H1 (cell line): ENCODE results near the gene PHYH. TPM values are rescaled to one million over a fixed set of nuclear protein-coding genes. Genes with fewer than 3 reads are reported as not detected.
A peak's percentile ranks its signal among the peaks of the same experiment; 100 is the strongest.

Source experiments
- ASH2L ChIP-seq: fragments of 200-600, 300-600 bp; sonication (generic); IDR thresholded peaks from one replicate; pipeline ENCODE4 v1.7.1; 2017; ENCODE audit warnings: low read length
- E2F6 ChIP-seq: IDR thresholded peaks from 2 replicates; pipeline ENCODE4 v1.6.1; 2012; ENCODE audit warnings: inconsistent platforms
- GABPA ChIP-seq: IDR thresholded peaks from 2 replicates; pipeline ENCODE4 v1.6.1; 2011; ENCODE audit warnings: mild to moderate bottlenecking, low read length, moderate library complexity, borderline replicate concordance; ENCODE audit not compliant: insufficient read depth
- HDAC2 ChIP-seq, 2 experiments: fragments of 300-600 bp in 1 of 2; sonication (generic) in 1 of 2; IDR thresholded peaks; 2 replicates each; pipeline ENCODE4 v1.6.1; 2011 to 2012; ENCODE audit warnings: low read depth in 2 of 2, low read length in 2 of 2, mild to moderate bottlenecking in 2 of 2, moderate library complexity in 2 of 2, borderline replicate concordance in 1 of 2, inconsistent platforms in 1 of 2
- NANOG ChIP-seq: IDR thresholded peaks from 2 replicates; pipeline ENCODE4 v1.6.1; 2011; ENCODE audit warnings: low read length, low read depth, mild to moderate bottlenecking, inconsistent platforms; ENCODE audit not compliant: insufficient read depth, poor library complexity, severe bottlenecking
- RAD21 ChIP-seq, 2 experiments: IDR thresholded peaks in 1 of 2; conservative IDR thresholded peaks in 1 of 2; 2 replicates each; pipeline ENCODE4 v1.6.1; 2011; ENCODE audit warnings: low read depth in 2 of 2, low read length in 2 of 2, improper control_type of control experiment in 1 of 2, inconsistent platforms in 1 of 2, mild to moderate bottlenecking in 1 of 2, moderate library complexity in 1 of 2
- SP1 ChIP-seq: IDR thresholded peaks from 2 replicates; pipeline ENCODE4 v1.6.1; 2011; ENCODE audit warnings: low read depth, low read length
- TCF12 ChIP-seq: IDR thresholded peaks from 2 replicates; pipeline ENCODE4 v1.6.1; 2011; ENCODE audit warnings: low read depth, mild to moderate bottlenecking, low read length
- YY1 ChIP-seq: IDR thresholded peaks from 2 replicates; pipeline ENCODE4 v1.6.1; 2011; ENCODE audit warnings: low read depth, mild to moderate bottlenecking, low read length
- polyA plus RNA-seq, 7 experiments: library from polyadenylated mRNA; depleted of rRNA in 3 of 7; stranded (reverse) in 5 of 7; unstranded in 2 of 7; fragments of >200 nt in 5 of 7; fragments of 200-250 nt in 2 of 7; gene quantifications; 1 replicate in 5 of 7; 2 replicates in 1 of 7; 4 replicates in 1 of 7; pipeline versions ENCODE4 v1.2.1 to v1.2.3, GENCODE V29; 2011 to 2013; ENCODE audit warnings: missing spikeins in 2 of 7, mixed read lengths in 2 of 7
- total RNA-seq: library from RNA; stranded (reverse); fragmentation: NEBNext Ultra II Directional; extraction: Animal tissue kit (Norgen Biotek cat#: 25700); gene quantifications from 2 replicates; pipeline ENCODE4 v1.2.1, GENCODE V29; 2021
- TF ChIP-seq, protein P1 (sequence below): IDR thresholded peaks from 2 replicates; pipeline ENCODE4 v1.6.1; 2012; ENCODE audit warnings: inconsistent platforms

PHYH gene
- total and polyA plus RNA-seq, 2 of the 8 experiments (the other 6 are each of a cell fraction or from before 2014, with no cell fraction given) = 22.0 to 22.7 TPM

DNA sequence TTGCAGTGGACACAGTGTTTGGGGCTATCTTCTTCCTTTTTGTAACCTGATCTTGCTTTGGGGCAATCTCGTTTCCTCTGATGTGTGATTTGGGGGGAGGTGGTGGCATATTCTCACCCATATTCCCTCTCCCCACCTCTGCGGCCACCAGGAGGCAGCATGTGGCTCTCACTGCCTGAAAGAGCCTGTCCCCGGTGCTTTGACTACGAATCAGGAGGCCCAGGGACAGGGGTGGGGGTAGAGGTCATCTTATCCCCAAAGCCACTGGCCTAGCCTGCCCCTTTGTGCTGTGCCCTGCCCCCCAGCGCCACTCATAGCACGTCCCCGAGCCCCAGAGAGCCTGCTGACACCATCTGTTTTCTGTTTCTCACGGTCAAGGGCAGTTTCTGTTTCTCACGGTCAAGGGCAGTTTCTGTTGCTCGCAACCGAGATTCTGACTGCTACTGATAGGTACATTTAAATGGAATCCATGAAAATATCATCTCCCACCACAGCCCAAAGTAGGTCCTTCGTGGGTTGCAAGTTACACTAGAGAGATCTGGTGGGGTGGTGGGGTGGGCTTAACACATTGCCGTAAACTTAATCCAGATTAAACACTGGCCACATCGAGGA lies 28.2 kb downstream of the PHYH start (continued):
- TF ChIP-seq, protein P1, sequence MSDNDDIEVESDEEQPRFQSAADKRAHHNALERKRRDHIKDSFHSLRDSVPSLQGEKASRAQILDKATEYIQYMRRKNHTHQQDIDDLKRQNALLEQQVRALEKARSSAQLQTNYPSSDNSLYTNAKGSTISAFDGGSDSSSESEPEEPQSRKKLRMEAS = peak; percentile 65
- TF ChIP-seq RAD21 (IDR thresholded peaks at IDR 0.05 in 1 of 2, conservative IDR thresholded peaks at IDR 0.05 in 1 of 2; ENCODE audit: low read depth in 2 of 2, low read length in 2 of 2) (peak; percentile 60 to 77), GABPA (0 out of 2 replicates have a peak, but pooled peaks have one; percentile 21), SP1 (peak; percentile 51; the same call in 1 of the 2 replicates), TCF12 (0 out of 2 replicates have a peak, but pooled peaks have one; percentile 40), HDAC2 (IDR thresholded peaks at IDR 0.05; ENCODE audit: borderline replicate concordance in 1 of 2, low read depth in 2 of 2, low read length in 2 of 2) (no peak), YY1 (peak; percentile 9; the same call in 1 of the 2 replicates), ASH2L (peak; percentile 77), NANOG (no peak), E2F6 (peak; percentile 51; the same call in 1 of the 2 replicates)
